Measurements from ENCODE around the gene EZR.

EZR gene

DNA sequence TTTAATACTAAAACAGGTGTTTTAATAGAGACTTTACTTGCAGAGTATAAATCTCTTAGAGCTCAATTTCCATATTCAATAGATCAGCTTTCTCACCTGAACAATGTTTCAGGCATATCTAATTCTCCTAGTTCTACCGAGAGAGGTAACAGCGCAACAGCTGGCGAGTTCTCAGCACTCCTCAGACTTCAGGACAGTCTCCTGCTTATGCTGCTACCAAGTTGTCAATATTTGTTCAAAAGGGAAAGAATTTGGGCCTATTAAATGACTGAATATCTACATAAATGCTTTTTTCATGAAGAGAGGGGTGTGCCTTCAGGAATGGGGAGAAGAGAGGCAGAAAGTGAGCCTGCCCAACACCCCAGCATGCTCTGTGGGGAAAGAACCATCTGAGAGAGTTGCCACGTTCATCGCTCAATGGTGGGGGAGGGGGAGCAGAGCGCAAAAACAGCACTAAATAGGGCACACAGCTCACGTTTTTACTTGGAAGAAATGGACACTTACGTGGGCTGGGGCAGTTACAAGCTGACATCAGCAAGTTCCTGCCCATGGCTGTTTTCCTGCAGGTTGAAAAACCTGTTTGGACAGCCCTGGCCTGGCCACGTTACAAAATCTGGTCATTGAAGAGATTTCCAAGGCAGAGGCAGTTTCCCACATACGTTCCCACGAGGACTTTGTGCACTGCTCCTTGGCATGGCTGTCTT, 38.0 kb downstream of the EZR start:
- TF ChIP-seq, protein P1, sequence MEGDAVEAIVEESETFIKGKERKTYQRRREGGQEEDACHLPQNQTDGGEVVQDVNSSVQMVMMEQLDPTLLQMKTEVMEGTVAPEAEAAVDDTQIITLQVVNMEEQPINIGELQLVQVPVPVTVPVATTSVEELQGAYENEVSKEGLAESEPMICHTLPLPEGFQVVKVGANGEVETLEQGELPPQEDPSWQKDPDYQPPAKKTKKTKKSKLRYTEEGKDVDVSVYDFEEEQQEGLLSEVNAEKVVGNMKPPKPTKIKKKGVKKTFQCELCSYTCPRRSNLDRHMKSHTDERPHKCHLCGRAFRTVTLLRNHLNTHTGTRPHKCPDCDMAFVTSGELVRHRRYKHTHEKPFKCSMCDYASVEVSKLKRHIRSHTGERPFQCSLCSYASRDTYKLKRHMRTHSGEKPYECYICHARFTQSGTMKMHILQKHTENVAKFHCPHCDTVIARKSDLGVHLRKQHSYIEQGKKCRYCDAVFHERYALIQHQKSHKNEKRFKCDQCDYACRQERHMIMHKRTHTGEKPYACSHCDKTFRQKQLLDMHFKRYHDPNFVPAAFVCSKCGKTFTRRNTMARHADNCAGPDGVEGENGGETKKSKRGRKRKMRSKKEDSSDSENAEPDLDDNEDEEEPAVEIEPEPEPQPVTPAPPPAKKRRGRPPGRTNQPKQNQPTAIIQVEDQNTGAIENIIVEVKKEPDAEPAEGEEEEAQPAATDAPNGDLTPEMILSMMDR (IDR thresholded peaks at IDR 0.05; ENCODE audit: insufficient read depth, low read depth, low read length, missing control alignments): no peak
- no peak for DNase-seq (ENCODE audit: low read depth)
- no peak overlapping the region for H3K4me3 ChIP-seq (ENCODE audit: low read depth, low read length)

DNA sequence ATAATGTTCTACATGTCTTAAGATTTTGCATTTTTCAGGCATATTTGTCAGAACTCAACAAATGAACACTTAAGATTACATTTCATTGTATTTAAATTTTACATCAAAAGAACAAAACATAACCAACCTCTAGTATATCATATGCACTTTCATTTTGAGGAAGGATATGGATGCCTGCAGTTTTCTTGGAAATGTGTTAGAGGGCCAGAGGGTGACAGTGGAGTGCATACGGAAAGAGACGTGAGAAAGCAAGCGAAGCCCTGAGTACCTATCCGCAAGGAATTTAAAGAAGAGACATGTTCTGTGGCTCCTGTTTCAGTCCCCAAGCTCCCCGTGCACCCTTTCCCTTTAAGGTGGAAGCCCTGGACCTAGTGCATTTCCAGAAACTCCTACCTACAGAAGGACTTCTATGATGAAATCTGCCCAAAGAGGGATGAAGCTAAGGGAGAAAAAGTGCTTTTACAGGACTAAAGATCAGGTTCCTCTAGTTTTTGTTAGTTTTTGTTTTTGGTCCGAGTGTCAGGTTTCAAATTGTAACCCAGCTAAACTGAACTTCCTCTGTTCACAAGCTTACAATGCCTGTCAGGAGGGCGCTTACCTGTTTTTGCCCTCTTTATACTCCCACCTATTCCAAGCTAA, 38.8 kb downstream of the EZR start:
- TF ChIP-seq, protein P1 (IDR thresholded peaks at IDR 0.05; ENCODE audit: insufficient read depth, low read depth, low read length, missing control alignments): no peak
- DNase-seq (ENCODE audit: low read depth): no peak
- H3K4me3 ChIP-seq (ENCODE audit: low read depth, low read length): no peak overlapping the region

DNA sequence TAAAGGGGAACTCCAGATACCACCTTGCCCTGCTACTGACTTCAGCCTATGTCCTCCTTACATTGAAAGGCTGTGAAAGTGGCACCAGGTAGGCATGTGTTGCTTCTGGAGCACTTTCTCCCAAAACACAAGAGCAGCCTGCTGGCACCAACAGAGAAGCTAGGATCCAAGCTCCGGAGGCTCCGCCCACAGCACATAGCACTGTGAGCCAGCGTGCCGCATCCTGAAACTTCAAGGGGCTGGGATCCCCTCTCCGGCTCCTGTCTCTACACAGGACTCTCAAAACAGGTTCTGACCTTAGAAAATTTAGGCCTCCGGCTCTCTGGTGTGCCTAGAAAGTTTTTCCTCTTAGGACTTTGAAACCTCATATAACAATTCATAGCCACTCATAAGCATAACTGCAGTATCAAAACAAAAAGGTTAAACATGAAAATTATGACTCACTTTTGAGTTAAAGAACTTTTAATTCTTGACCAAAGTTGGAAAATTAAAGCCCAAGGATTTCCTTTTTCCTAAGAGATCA, 41.1 kb downstream of the EZR start:
- DNase-seq (ENCODE audit: low read depth): no peak
- no peak overlapping the region for H3K4me3 ChIP-seq (ENCODE audit: low read depth, low read length)

DNA sequence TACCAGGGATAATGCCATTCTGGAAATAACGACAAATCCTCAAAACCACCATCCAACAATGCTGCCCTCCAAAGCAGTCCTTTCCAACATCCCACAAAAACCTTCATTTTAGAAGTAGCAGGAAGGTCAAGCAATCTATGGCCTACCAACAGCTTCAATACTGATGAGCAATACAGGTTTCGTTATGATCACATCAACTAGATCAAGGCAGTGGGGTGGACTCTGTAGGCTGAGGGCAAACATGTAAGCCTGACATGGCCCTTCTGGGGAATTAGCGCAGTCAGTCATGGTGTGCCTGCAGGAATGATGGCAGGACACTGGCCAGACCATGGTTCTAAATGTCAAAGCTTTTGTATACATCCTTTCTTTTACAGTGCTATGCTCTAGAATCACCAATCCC, 41.7 kb downstream of the EZR start:
- no peak overlapping the region for H3K4me3 ChIP-seq (ENCODE audit: low read depth, low read length)
- no peak for DNase-seq (ENCODE audit: low read depth)
- TF ChIP-seq, protein P1 (IDR thresholded peaks at IDR 0.05; ENCODE audit: insufficient read depth, low read depth, low read length, missing control alignments): no peak

More for the DNA sequence above, 41.1 kb downstream of the EZR start:
- TF ChIP-seq, protein P1 (IDR thresholded peaks at IDR 0.05; ENCODE audit: insufficient read depth, low read depth, low read length, missing control alignments): no peak

DNA sequence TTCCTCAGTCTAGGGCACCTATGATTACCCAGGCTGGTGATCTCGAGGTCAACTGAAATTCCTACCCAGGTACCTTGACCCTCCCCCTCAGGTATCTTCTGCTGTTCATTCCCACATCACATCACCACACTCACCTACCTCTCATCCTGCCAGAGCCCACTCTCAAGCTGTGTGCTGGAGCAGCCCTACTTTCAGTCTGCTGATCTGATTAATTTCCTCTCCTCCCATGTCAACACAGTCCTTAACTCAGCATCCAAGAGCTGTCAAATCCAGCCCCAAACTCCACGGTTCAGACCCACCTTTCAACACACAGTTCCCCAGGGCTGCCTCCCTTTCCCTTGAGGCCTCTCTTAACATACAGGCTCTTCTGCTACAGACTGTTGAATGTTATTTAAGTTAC, 42.4 kb downstream of the EZR start:
- DNase-seq (ENCODE audit: low read depth): no peak
- TF ChIP-seq, protein P1 (IDR thresholded peaks at IDR 0.05; ENCODE audit: insufficient read depth, low read depth, low read length, missing control alignments): no peak

DNA sequence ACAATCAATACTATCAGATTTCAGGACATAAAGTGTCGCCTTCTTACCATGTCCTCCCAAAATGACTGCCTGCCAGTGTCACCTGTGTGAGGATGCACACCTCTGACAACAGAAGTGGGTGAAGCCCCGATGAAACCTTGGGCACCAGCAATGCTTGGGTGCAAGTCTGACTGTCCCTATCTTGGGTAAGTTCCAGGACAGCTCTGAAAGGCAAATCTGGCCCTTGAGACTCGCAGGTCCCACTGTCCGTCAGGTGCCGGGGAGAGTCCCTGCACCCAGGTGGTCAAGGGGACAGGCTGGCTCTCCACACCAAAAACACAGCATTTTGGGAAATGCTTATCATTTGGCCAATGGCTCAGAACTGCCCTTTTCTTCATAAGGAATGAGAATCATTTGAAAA, 43.3 kb downstream of the EZR start:
- DNase-seq (ENCODE audit: low read depth): no peak
- TF ChIP-seq, protein P1 (IDR thresholded peaks at IDR 0.05; ENCODE audit: insufficient read depth, low read depth, low read length, missing control alignments): no peak
- H3K4me3 ChIP-seq (ENCODE audit: low read depth, low read length): no peak overlapping the region

More for the DNA sequence above, 42.4 kb downstream of the EZR start:
- no peak overlapping the region for H3K4me3 ChIP-seq (ENCODE audit: low read depth, low read length)
